Stimulated activated CD8-positive, alpha-beta memory T cell treated with anti-CD3 and anti-CD28 coated beads, Interleukin-12 subunit alpha, Interleukin-12 subunit beta, amount 100 ng/mL, for 1 hour (primary cell): ENCODE results near the gene FNDC3B.

Experiments used
- DNase-seq: peaks from one replicate; pipeline ENCODE4 v3.0.0-alpha.2; 2020; ENCODE audit warnings: low read depth

FNDC3B gene

GRCh38 chr3:172213904-172214303 is 174.5 kb downstream of the FNDC3B start:
- no peak for DNase-seq

GRCh38 chr3:172216267-172216666 is 176.9 kb downstream of the FNDC3B start:
- DNase-seq = no peak

GRCh38 chr3:172216911-172217310 is 177.5 kb downstream of the FNDC3B start:
- no peak for DNase-seq

GRCh38 chr3:172217877-172218276 is 178.5 kb downstream of the FNDC3B start:
- DNase-seq = no peak

GRCh38 chr3:172218350-172219323 is 179.3 kb downstream of the FNDC3B start:
- DNase-seq = no peak

- DNase-seq = no peak
These were observed 180.4 kb downstream of the FNDC3B start for GRCh38 chr3:172219750-172220149.

GRCh38 chr3:172221547-172221946 is 182.2 kb downstream of the FNDC3B start:
- DNase-seq = no peak

GRCh38 chr3:172222478-172223071 is 183.2 kb downstream of the FNDC3B start:
- no peak for DNase-seq

- no peak for DNase-seq
These were observed 184.5 kb downstream of the FNDC3B start for GRCh38 chr3:172223870-172224269.

GRCh38 chr3:172224560-172225214 is 185.3 kb downstream of the FNDC3B start:
- no peak for DNase-seq

GRCh38 chr3:172225215-172225707 is 185.9 kb downstream of the FNDC3B start:
- no peak for DNase-seq

- DNase-seq = no peak
These were observed 187.5 kb downstream of the FNDC3B start for GRCh38 chr3:172226831-172227230.

GRCh38 chr3:172227340-172228035 is 188.1 kb downstream of the FNDC3B start:
- no peak for DNase-seq

GRCh38 chr3:172228036-172228415 is 188.6 kb downstream of the FNDC3B start:
- DNase-seq = no peak

GRCh38 chr3:172229462-172229861 is 190.1 kb downstream of the FNDC3B start:
- DNase-seq = no peak

- DNase-seq = no peak
These were observed 192.0 kb downstream of the FNDC3B start for GRCh38 chr3:172231318-172231901.

- DNase-seq = no peak
These were observed 193.3 kb downstream of the FNDC3B start for GRCh38 chr3:172232579-172233212.

GRCh38 chr3:172233474-172234277 is 194.3 kb downstream of the FNDC3B start:
- DNase-seq = no peak

GRCh38 chr3:172235698-172236097 is 196.3 kb downstream of the FNDC3B start:
- no peak for DNase-seq
